K562 (cell line): ENCODE results near the gene SOX14.

Experiments
- CHD2 ChIP-seq: IDR thresholded peaks from 2 replicates; pipeline ENCODE4 v1.6.1; 2011; ENCODE audit warnings: low read depth, low read length
- CTCF ChIP-seq, 3 experiments: IDR thresholded peaks in 2 of 3; conservative IDR thresholded peaks in 1 of 3; 2 replicates each; pipeline ENCODE4 v1.5.1; 2011 to 2012; ENCODE audit warnings: low read length in 3 of 3, mild to moderate bottlenecking in 3 of 3, control low read depth in 2 of 3, improper control_type of control experiment in 1 of 3, inconsistent platforms in 1 of 3, low read depth in 1 of 3, mixed read lengths in 1 of 3, moderate library complexity in 1 of 3; ENCODE audit not compliant: insufficient read depth in 2 of 3
- FOSL1 ChIP-seq: fragments of 200-800 bp; sonication (Bioruptor generic); conservative IDR thresholded peaks from 2 replicates; pipeline ENCODE4 v1.6.1; 2016; ENCODE audit warnings: missing genetic modification characterization, missing compliant biosample characterization
- FOXM1 ChIP-seq, 2 experiments: fragments of 450-650 bp in 1 of 2; sonication (generic) in 1 of 2; formaldehyde crosslinking in 1 of 2; IDR thresholded peaks; 2 replicates each; pipeline versions ENCODE4 v1.6.1 to v1.9.0; 2017 to 2022; ENCODE audit warnings: low read depth in 2 of 2, mild to moderate bottlenecking in 2 of 2, missing genetic modification reagents in 1 of 2, moderate library complexity in 1 of 2
- GTF2E2 ChIP-seq: fragments of 200-800 bp; sonication (Bioruptor generic); IDR thresholded peaks from 2 replicates; pipeline ENCODE4 v1.6.1; 2016; ENCODE audit warnings: missing genetic modification characterization, missing compliant biosample characterization
- KHSRP ChIP-seq: fragments of 450-650 bp; IDR thresholded peaks from 2 replicates; pipeline ENCODE4 v1.6.1; 2017
- MAFG ChIP-seq: fragments of 450-650 bp; conservative IDR thresholded peaks from 2 replicates; pipeline ENCODE4 v1.6.1; 2016; ENCODE audit warnings: missing genetic modification characterization, missing compliant biosample characterization
- MXI1 ChIP-seq: IDR thresholded peaks from 2 replicates; pipeline ENCODE4 v1.6.1; 2011; ENCODE audit warnings: low read depth, mild to moderate bottlenecking, improper control_type of control experiment, low read length
- ZNF407 ChIP-seq: fragments of 450-650 bp; IDR thresholded peaks from 2 replicates; pipeline ENCODE4 v1.6.1; 2016; ENCODE audit warnings: low read depth
- ZNF511 ChIP-seq: sonication (generic); formaldehyde crosslinking; IDR thresholded peaks from 2 replicates; pipeline ENCODE4 v1.8.0; 2022; ENCODE audit warnings: mild to moderate bottlenecking, missing genetic modification reagents

DNA sequence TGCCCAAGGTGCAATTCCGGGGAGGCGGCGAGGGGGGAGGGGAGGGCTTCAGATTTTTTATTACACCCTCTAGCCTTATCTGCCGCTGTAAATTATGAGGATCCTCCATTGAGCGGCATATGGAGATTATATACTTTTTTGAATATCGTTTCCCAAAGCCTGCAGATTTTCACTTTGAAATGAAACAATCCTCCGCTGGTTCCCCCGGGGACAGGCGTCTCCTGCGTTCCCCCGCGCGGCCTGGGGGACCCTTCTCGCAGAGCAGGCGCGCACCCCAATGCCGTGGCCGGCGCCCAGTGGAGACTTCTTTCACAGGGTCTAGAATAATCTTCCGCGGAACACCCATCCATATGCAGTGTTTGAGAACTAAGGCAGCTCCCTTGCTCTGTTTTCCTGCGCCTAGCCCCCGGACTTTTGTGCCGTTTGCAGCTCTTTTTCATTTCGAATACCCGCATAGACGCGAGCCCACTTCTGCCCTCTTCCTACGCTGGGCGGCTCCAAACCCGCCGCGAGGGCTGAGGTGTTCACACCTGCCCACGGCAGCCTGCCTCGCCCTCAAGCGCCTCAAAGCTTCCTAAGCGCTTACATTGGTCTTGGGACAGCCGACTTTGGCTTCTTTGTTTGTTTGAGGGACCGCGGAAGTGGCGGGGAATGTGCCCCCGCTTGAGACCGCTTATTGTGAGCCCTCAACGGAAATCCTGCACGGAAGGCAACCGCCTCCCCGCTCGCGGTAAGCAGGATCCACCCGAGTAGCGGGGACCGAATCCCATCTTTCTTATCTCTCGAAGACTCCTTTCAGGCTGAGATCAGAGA is 7.5 kb downstream of the SOX14 start:
- TF ChIP-seq ZNF407 (no peak), FOXM1 (IDR thresholded peaks at IDR 0.05; ENCODE audit: low read depth) (no peak), FOXM1 (CRISPR knock-in tag; IDR thresholded peaks at IDR 0.05; ENCODE audit: low read depth) (no peak), ZNF511 (CRISPR knock-in tag) (no peak), FOSL1 (tag) (no peak), MXI1 (no peak), CTCF (IDR thresholded peaks at IDR 0.05 in 2 of 3, conservative IDR thresholded peaks at IDR 0.05 in 1 of 3; ENCODE audit: insufficient read depth in 2 of 3, low read depth in 1 of 3, low read length in 3 of 3) (no peak), CHD2 (no peak), KHSRP (no peak), GTF2E2 (tag) (no peak), MAFG (tag) (no peak)
